IMR-90 (cell line): ENCODE measurements around the gene SORCS1. TPM values are rescaled to one million over a fixed set of nuclear protein-coding genes. Genes with fewer than 3 reads are reported as not detected.

ENCODE experiments used
- ATAC-seq: fragments of 200-7000 bp; cut with Tn5 transposase; 2 replicates; pipeline ENCODE4 v1.9.1; 2020; ENCODE audit warnings: low read depth, mild to moderate bottlenecking, moderate library complexity
- BruUV-seq: library from RNA; stranded (reverse); fragments of 400-500 nt; replicated peaks from 2 replicates; lab custom pipeline; 2021; lab: Mats Ljungman, UMichigan
- CTCF ChIA-PET: fragments of 300-600 bp; formaldehyde crosslinking; extraction: SDS; loops from one replicate; lab custom pipeline; 2021; ENCODE audit warnings: antibody characterized with exemption; lab: Yijun Ruan, JAX
- POLR2A ChIA-PET: fragments of 300-600 bp; sonication (Branson Sonifier 250); formaldehyde crosslinking; loops from one replicate; lab custom pipeline; 2022; ENCODE audit warnings: antibody characterized with exemption; ENCODE audit not compliant: unreplicated experiment; lab: Charles Lee
- DNase-seq: peaks from one replicate; pipeline ENCODE4 v3.0.0; 2013
- H2AFZ ChIP-seq: replicated peaks from 2 replicates; pipeline ENCODE3; 2013; ENCODE audit warnings: low read length, mild to moderate bottlenecking; ENCODE audit not compliant: poor library complexity
- H2AK5ac ChIP-seq: 2 replicates; pipeline ENCODE4 v1.6.1; 2013; ENCODE audit warnings: low read depth, low read length, inconsistent platforms
- H2AK9ac ChIP-seq: replicated peaks from 2 replicates; pipeline ENCODE3; 2013; ENCODE audit warnings: mild to moderate bottlenecking, low read depth, low read length, moderate library complexity; ENCODE audit not compliant: poor library complexity
- H2BK120ac ChIP-seq: 2 replicates; pipeline ENCODE4 v1.6.1; 2013; ENCODE audit warnings: low read depth, low read length, inconsistent platforms
- H2BK15ac ChIP-seq: 3 replicates; pipeline ENCODE4 v1.6.1; 2013; ENCODE audit warnings: low read depth, low read length, inconsistent platforms
- H2BK20ac ChIP-seq: 2 replicates; pipeline ENCODE4 v1.6.1; 2013; ENCODE audit warnings: low read depth, mild to moderate bottlenecking, inconsistent platforms, low read length, moderate library complexity
- H2BK5ac ChIP-seq: 2 replicates; pipeline ENCODE4 v1.6.1; 2013; ENCODE audit warnings: mild to moderate bottlenecking, low read depth, low read length, inconsistent platforms; ENCODE audit not compliant: poor library complexity, severe bottlenecking
- H3K14ac ChIP-seq: replicated peaks from 2 replicates; pipeline ENCODE4 v1.6.1; 2013; ENCODE audit warnings: low read depth, low read length, inconsistent platforms
- H3K18ac ChIP-seq: 2 replicates; pipeline ENCODE4 v1.6.1; 2013; ENCODE audit warnings: low read depth, low read length, control low read depth
- H3K23ac ChIP-seq: 2 replicates; pipeline ENCODE4 v1.6.1; 2013; ENCODE audit warnings: low read depth, low read length, inconsistent platforms
- H3K27ac ChIP-seq: 2 replicates; pipeline ENCODE4 v1.5.1; 2013; ENCODE audit warnings: mild to moderate bottlenecking, control low read depth, low read length; ENCODE audit not compliant: insufficient read depth
- H3K27me3 ChIP-seq: 2 replicates; pipeline ENCODE4 v1.6.1; 2013; ENCODE audit warnings: low read length; ENCODE audit not compliant: control insufficient read depth, insufficient read depth
- H3K36me3 ChIP-seq: 2 replicates; pipeline ENCODE4 v1.6.1; 2013; ENCODE audit warnings: low read length, mixed read lengths; ENCODE audit not compliant: control insufficient read depth, insufficient read depth
- H3K4ac ChIP-seq: 2 replicates; pipeline ENCODE4 v1.6.1; 2013; ENCODE audit warnings: low read depth, low read length, inconsistent platforms
- H3K4me1 ChIP-seq: 2 replicates; pipeline ENCODE4 v1.6.1; 2013; ENCODE audit warnings: low read length, mixed read lengths; ENCODE audit not compliant: control insufficient read depth, insufficient read depth
- H3K4me2 ChIP-seq: 2 replicates; pipeline ENCODE4 v1.6.1; 2013; ENCODE audit warnings: low read depth, mild to moderate bottlenecking, control low read depth, low read length, moderate library complexity
- H3K4me3 ChIP-seq: 2 replicates; pipeline ENCODE4 v1.5.1; 2013; ENCODE audit warnings: low read depth, mild to moderate bottlenecking, control low read depth, low read length, moderate library complexity; ENCODE audit not compliant: insufficient read depth
- H3K56ac ChIP-seq: 2 replicates; pipeline ENCODE4 v1.6.1; 2013; ENCODE audit warnings: low read length, inconsistent platforms; ENCODE audit not compliant: insufficient read depth; ENCODE audit errors: extremely low read depth
- H3K79me1 ChIP-seq, 2 experiments: 2 replicates each; pipeline ENCODE4 v1.6.1; 2013; ENCODE audit warnings: low read length in 2 of 2, inconsistent platforms in 1 of 2, low read depth in 1 of 2
- H3K9ac ChIP-seq: 2 replicates; pipeline ENCODE4 v1.6.1; 2013; ENCODE audit warnings: low read depth, low read length, control low read depth
- H3K9me1 ChIP-seq: 2 replicates; pipeline ENCODE4 v1.6.1; 2013; ENCODE audit warnings: low read length, inconsistent platforms; ENCODE audit not compliant: insufficient read depth
- H3K9me3 ChIP-seq: 2 replicates; pipeline ENCODE4 v1.6.1; 2013; ENCODE audit warnings: low read length; ENCODE audit not compliant: control insufficient read depth, insufficient read depth
- H4K20me1 ChIP-seq: 2 replicates; pipeline ENCODE4 v1.6.1; 2013; ENCODE audit warnings: low read length, inconsistent platforms; ENCODE audit not compliant: insufficient read depth
- H4K5ac ChIP-seq: 2 replicates; pipeline ENCODE4 v1.6.1; 2013; ENCODE audit warnings: mild to moderate bottlenecking, low read depth, low read length, control low read depth
- H4K8ac ChIP-seq, 2 experiments: 2 replicates each; pipeline ENCODE4 v1.6.1; 2013; ENCODE audit warnings: low read depth in 2 of 2, low read length in 2 of 2, control low read depth in 1 of 2, inconsistent platforms in 1 of 2
- H4K91ac ChIP-seq: 2 replicates; pipeline ENCODE4 v1.6.1; 2013; ENCODE audit warnings: low read depth, low read length, inconsistent platforms; ENCODE audit not compliant: insufficient read depth
- FOS ChIP-seq: fragments of 150-350 bp; IDR thresholded peaks from 2 replicates; pipeline ENCODE4 v1.6.1; 2016; ENCODE audit warnings: low read depth, low read length
- MAFK ChIP-seq: IDR thresholded peaks from 2 replicates; pipeline ENCODE4 v1.6.1; 2012; ENCODE audit warnings: low read depth, low read length, improper control_type of control experiment
- MAZ ChIP-seq: IDR thresholded peaks from 2 replicates; pipeline ENCODE4 v1.6.1; 2012; ENCODE audit warnings: low read depth, mild to moderate bottlenecking, low read length, improper control_type of control experiment, moderate library complexity, borderline replicate concordance
- NFE2L2 ChIP-seq: fragments of 150-350 bp; IDR thresholded peaks from 2 replicates; pipeline ENCODE4 v1.6.1; 2016; ENCODE audit warnings: low read depth, mild to moderate bottlenecking, low read length
- POLR2A ChIP-seq: IDR thresholded peaks from 2 replicates; pipeline ENCODE4 v1.6.1; 2012; ENCODE audit warnings: mild to moderate bottlenecking, low read depth, low read length
- RFX5 ChIP-seq: IDR thresholded peaks from 2 replicates; pipeline ENCODE4 v1.8.0; 2012; ENCODE audit warnings: low read depth, mild to moderate bottlenecking, low read length, moderate library complexity
- SMC3 ChIP-seq: fragments of 150-350 bp; IDR thresholded peaks from 2 replicates; pipeline ENCODE4 v1.6.1; 2016; ENCODE audit warnings: low read depth, mild to moderate bottlenecking, antibody characterized with exemption, low read length, moderate library complexity
- WGBS, 2 experiments: methylation state at CpG; one replicate each; pipeline versions ENCODE4 v1.1.5 to v1.1.7; 2013; ENCODE audit warnings: missing lambda C conversion rate in 2 of 2; ENCODE audit not compliant: insufficient read length in 1 of 2; ENCODE audit errors: extremely low coverage in 2 of 2; 5-methylcytosine and 5-hydroxymethylcytosine counted together
- dilution Hi-C: fragments of 300-500 bp; cut with HindIII; formaldehyde crosslinking; loops from one replicate; pipeline ENCODE4 v1.14.3; 2018; ENCODE audit warnings: low sequenced_read_pairs; ENCODE audit not compliant: unreplicated experiment
- in situ Hi-C: fragments of 300-500 bp; cut with MboI; formaldehyde crosslinking; loops from 3 replicates; pipeline ENCODE4 v1.14.3; 2019; ENCODE audit warnings: low sequenced_read_pairs, inconsistent platforms, mixed read lengths
- intact Hi-C: fragments of 100-400 bp; cut with micrococcal nuclease; formaldehyde crosslinking; loops from 2 replicates; pipeline ENCODE4 v1.10.0; 2022
- polyA plus RNA-seq, 3 experiments: library from polyadenylated mRNA; depleted of rRNA; stranded (reverse); fragments of >200 nt; gene quantifications; 2 replicates each; pipeline ENCODE4 v1.2.3, GENCODE V29; 2012; ENCODE audit warnings: low replicate concordance in 1 of 3
- total RNA-seq: library from RNA; depleted of rRNA; stranded (reverse); fragments of >200 nt; gene quantifications from 2 replicates; pipeline ENCODE4 v1.2.3, GENCODE V29; 2012

SORCS1 gene
- total and polyA plus RNA-seq, 2 of the 4 experiments (the other 2 are of a cell fraction), result under 0.01 TPM; not detected in 1

DNA sequence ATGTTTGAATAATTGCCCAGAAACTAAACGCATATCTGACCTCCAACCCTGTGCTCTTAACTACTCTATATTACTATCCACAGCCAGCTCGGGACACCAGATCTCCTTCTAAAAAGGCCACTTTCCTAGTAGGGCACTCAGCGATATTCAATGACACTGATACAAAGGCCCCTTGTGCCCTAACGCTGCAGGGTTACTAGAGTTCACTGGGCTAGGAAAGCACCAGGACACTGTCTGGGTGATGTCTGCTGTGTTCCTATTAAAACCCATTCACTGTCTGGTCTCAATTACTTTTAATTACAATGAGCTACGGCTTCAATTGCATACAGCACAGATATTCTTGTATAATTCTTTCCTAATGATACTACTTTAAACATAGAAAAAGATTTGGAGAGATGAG, 91.7 kb downstream of the SORCS1 start:
- no peak for ATAC-seq
- Histone ChIP-seq H3K79me1 (no peaks in the 10 kb centered on the region), H2BK5ac (no peak overlapping the region), H3K36me3 (no peaks in the 10 kb centered on the region), H2BK15ac (no peak overlapping the region), H3K9me1 (no peaks in the 10 kb centered on the region), H3K4me3 (no peak overlapping the region), H4K91ac (no peak overlapping the region), H3K18ac (no peak overlapping the region), H3K9ac (no peak overlapping the region), H3K23ac (no peak overlapping the region), H2AFZ (no peak overlapping the region), H3K9me3 (peaks cover 5% of the 10 kb centered on the region), H2AK9ac (no peak overlapping the region), H2AK5ac (no peak overlapping the region), H2BK120ac (no peak overlapping the region), H4K8ac (no peak overlapping the region), H3K4ac (no peak overlapping the region), H2BK20ac (no peak overlapping the region), H3K27ac (no peak overlapping the region), H3K56ac (no peak overlapping the region), H3K27me3 (no peaks in the 10 kb centered on the region), H4K5ac (no peak overlapping the region), H4K20me1 (no peaks in the 10 kb centered on the region), H3K4me1 (no peaks in the 10 kb centered on the region), H3K14ac (no peak overlapping the region), H3K4me2 (no peak overlapping the region)
- no TSS peak for BruUV-seq
- ChIA-PET POLR2A (no interaction called here), CTCF (no interaction called here)
- intact Hi-C loops (no loop called here), in situ Hi-C loops (no loop called here), dilution Hi-C loops (no loop called here)
- TF ChIP-seq FOS (no peak), MAZ (no peak), NFE2L2 (no peak), MAFK (no peak), POLR2A (no peak), SMC3 (no peak), RFX5 (no peak)
- no peak for DNase-seq
- 25% methylated on average over 2 of the region's 5 CpGs; no CpG with 5 or more reads in 1 of the 2 experiments for WGBS, 2 experiments
